ENCODE measurements around the gene XYLT1. TPM values are rescaled to one million over a fixed set of nuclear protein-coding genes. Genes with fewer than 3 reads are reported as not detected.

The XYLT1 gene
- total and polyA plus RNA-seq, 9 of the 15 experiments (the other 6 are each of a cell fraction or from before 2014, with no cell fraction given) = 0.03 to 0.09 (median 0.08) TPM; not detected in 6

DNA sequence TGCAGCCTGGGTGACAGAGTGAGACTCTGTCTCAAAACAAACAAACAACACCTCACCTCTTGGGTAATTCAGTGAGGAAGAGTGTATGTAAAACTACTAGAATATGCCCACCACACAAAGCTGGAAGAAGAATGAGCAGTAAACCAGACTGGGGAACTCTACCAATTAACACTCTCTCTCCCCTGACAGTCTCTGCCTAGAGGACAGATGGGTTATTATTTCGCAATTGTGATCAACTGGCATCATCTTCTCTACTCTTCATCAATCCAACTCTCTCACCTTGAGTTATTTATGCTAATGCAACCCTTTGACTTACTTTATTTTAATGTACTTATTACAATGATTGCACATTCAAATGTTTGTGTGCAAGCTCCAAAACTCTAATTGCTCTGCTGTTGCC, 205.6 kb downstream of the XYLT1 start:
- ChIA-PET POLR2A (interaction anchor here (0.8 kb wide), 1 partner anchor 10 kb away, joined by 3 read pairs; no protein-coding TSS in a partner anchor), CTCF (ENCODE audit: low intra/inter-chr PET ratio) (no interaction called here)
- H3K9ac ChIP-seq (ENCODE audit: insufficient read depth in 1 of 2, low read depth in 2 of 2, low read length in 2 of 2) = no peak overlapping the region

DNA sequence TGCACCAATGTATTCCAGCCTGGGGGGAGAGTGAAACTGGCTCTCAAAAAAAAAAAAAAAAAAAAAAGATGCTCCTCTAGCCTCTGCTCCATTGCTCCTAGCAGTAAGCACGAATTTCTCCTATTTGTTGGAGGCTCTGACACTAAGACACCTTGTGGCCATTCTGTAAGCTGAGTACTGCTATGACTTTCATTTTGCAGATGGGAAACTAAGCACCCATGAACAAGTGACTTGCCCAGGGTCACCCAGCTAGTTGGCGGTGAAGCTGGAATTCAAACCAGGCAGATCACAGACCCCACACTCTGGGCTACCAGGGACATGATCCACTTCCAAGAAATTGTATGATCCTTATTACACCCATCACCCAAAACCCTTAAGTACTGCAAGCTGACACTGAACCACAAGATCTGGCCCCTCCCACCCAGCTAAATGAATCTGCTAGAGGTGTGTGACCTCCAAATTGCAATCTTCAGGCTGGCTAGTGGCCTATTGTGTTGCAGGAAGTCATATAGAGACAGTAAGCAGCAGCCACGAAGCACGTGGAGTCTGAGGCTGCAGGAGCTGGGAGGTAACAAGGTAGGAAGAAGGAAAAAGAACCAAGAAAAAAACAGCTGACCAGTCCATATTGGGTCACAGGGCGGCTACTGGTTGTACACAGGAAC, 209.4 kb downstream of the XYLT1 start:
- no peak overlapping the region for H3K4me2 ChIP-seq (ENCODE audit: insufficient read depth, low read length)

More for the DNA sequence above, 205.6 kb downstream of the XYLT1 start:
- H3K4me1 ChIP-seq (replicated peaks in 1 of 2; ENCODE audit: control insufficient read depth in 2 of 2, insufficient read depth in 2 of 2, low read length in 2 of 2) = no peaks in the 10 kb centered on the region
- TF ChIP-seq CEBPB (tag; IDR thresholded peaks at IDR 0.05) (peak; percentile 21; the same call in 1 of the 2 replicates), MECOM (CRISPR knock-in tag; IDR thresholded peaks at IDR 0.05) (no peak)
- FAIRE-seq (no peak), ATAC-seq (no peak), DNase-seq (ENCODE audit: extremely low read depth in 1 of 4, low spot score in 3 of 4) (no peak)
- H3K9me3 ChIP-seq (replicated peaks; ENCODE audit: control insufficient read depth, insufficient read depth, low read depth, low read length) = no peaks in the 10 kb centered on the region
- no peak overlapping the region for H2AFZ ChIP-seq (ENCODE audit: low read depth, low read length)
- in situ Hi-C loops (cut with MboI) (no loop called here), intact Hi-C loops (cut with micrococcal nuclease) (no loop called here)
- H3K4me2 ChIP-seq (ENCODE audit: insufficient read depth, low read length) = no peak overlapping the region
- BruUV-seq (replicated peaks) = no TSS peak
- H3K27ac ChIP-seq (ENCODE audit: extremely low read depth, low read depth, low read length) = no peak overlapping the region
- H4K20me1 ChIP-seq (replicated peaks; ENCODE audit: control insufficient read depth, insufficient read depth, low read length) = no peaks in the 10 kb centered on the region; the same call in 1 of the 2 replicates
- H3K36me3 ChIP-seq (ENCODE audit: control insufficient read depth, insufficient read depth, low read length) = no peaks in the 10 kb centered on the region
- H3K27me3 ChIP-seq (ENCODE audit: control insufficient read depth in 2 of 2, insufficient read depth in 2 of 2, low read length in 2 of 2) = peaks cover 13 to 43% of the 10 kb centered on the region in 2 experiments; a peak in 4 of 5 replicates
- 0% methylated on average over 1 of the region's 1 CpG for WGBS (ENCODE audit: insufficient coverage, low coverage, missing lambda C conversion rate)
- no peaks in the 10 kb centered on the region for H3K79me2 ChIP-seq (ENCODE audit: control insufficient read depth, insufficient read depth, low read length)
- no peaks in the 10 kb centered on the region for H3K9me1 ChIP-seq (ENCODE audit: control insufficient read depth, insufficient read depth, low read length)
- H3K4me3 ChIP-seq = no peak overlapping the region

More for the DNA sequence above, 209.4 kb downstream of the XYLT1 start:
- H3K4me1 ChIP-seq (replicated peaks in 1 of 2; ENCODE audit: control insufficient read depth in 2 of 2, insufficient read depth in 2 of 2, low read length in 2 of 2) = no peaks in the 10 kb centered on the region
- H3K9ac ChIP-seq (ENCODE audit: insufficient read depth in 1 of 2, low read depth in 2 of 2, low read length in 2 of 2) = no peak overlapping the region
- ChIA-PET CTCF (ENCODE audit: low intra/inter-chr PET ratio) (no interaction called here), POLR2A (interaction anchor here (1.2 kb wide), 1 partner anchor 9 kb away, joined by 3 read pairs; no protein-coding TSS in a partner anchor)
- no peaks in the 10 kb centered on the region for H4K20me1 ChIP-seq (replicated peaks; ENCODE audit: control insufficient read depth, insufficient read depth, low read length)
- H3K27me3 ChIP-seq (ENCODE audit: control insufficient read depth in 2 of 2, insufficient read depth in 2 of 2, low read length in 2 of 2) = peaks cover 21 to 49% of the 10 kb centered on the region in 2 experiments; a peak in 4 of 5 replicates
- BruUV-seq (replicated peaks) = no TSS peak
- WGBS (ENCODE audit: insufficient coverage, low coverage, missing lambda C conversion rate) = 0% methylated on average over 5 of the region's 5 CpGs
- no peak for DNase-seq (ENCODE audit: extremely low read depth in 1 of 4, low spot score in 3 of 4)
- ATAC-seq = no peak
- no peak overlapping the region for H3K27ac ChIP-seq (ENCODE audit: extremely low read depth, low read depth, low read length)
- no peak overlapping the region for H2AFZ ChIP-seq (ENCODE audit: low read depth, low read length)
- no peak overlapping the region for H3K4me3 ChIP-seq
- no peaks in the 10 kb centered on the region for H3K79me2 ChIP-seq (ENCODE audit: control insufficient read depth, insufficient read depth, low read length)
- TF ChIP-seq ZBTB7A (IDR thresholded peaks at IDR 0.05; ENCODE audit: borderline replicate concordance, control insufficient read depth, low read depth, low read length) (no peak), SAFB (IDR thresholded peaks at IDR 0.05; ENCODE audit: borderline replicate concordance, low read depth, low read length) (no peak), TCF7L2 (IDR thresholded peaks at IDR 0.05; ENCODE audit: low read depth, low read length) (no peak)
- TF ChIP-seq, protein P1, sequence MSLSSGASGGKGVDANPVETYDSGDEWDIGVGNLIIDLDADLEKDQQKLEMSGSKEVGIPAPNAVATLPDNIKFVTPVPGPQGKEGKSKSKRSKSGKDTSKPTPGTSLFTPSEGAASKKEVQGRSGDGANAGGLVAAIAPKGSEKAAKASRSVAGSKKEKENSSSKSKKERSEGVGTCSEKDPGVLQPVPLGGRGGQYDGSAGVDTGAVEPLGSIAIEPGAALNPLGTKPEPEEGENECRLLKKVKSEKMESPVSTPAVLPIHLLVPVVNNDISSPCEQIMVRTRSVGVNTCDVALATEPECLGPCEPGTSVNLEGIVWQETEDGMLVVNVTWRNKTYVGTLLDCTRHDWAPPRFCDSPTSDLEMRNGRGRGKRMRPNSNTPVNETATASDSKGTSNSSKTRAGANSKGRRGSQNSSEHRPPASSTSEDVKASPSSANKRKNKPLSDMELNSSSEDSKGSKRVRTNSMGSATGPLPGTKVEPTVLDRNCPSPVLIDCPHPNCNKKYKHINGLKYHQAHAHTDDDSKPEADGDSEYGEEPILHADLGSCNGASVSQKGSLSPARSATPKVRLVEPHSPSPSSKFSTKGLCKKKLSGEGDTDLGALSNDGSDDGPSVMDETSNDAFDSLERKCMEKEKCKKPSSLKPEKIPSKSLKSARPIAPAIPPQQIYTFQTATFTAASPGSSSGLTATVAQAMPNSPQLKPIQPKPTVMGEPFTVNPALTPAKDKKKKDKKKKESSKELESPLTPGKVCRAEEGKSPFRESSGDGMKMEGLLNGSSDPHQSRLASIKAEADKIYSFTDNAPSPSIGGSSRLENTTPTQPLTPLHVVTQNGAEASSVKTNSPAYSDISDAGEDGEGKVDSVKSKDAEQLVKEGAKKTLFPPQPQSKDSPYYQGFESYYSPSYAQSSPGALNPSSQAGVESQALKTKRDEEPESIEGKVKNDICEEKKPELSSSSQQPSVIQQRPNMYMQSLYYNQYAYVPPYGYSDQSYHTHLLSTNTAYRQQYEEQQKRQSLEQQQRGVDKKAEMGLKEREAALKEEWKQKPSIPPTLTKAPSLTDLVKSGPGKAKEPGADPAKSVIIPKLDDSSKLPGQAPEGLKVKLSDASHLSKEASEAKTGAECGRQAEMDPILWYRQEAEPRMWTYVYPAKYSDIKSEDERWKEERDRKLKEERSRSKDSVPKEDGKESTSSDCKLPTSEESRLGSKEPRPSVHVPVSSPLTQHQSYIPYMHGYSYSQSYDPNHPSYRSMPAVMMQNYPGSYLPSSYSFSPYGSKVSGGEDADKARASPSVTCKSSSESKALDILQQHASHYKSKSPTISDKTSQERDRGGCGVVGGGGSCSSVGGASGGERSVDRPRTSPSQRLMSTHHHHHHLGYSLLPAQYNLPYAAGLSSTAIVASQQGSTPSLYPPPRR (CRISPR knock-in tag; IDR thresholded peaks at IDR 0.05; ENCODE audit: borderline replicate concordance) = no peak
- H3K9me3 ChIP-seq (replicated peaks; ENCODE audit: control insufficient read depth, insufficient read depth, low read depth, low read length) = no peaks in the 10 kb centered on the region
- FAIRE-seq = no peak
- intact Hi-C loops (cut with micrococcal nuclease) = no loop called here
- no peaks in the 10 kb centered on the region for H3K36me3 ChIP-seq (ENCODE audit: control insufficient read depth, insufficient read depth, low read length)
- in situ Hi-C loops (cut with MboI) = no loop called here
- H3K9me1 ChIP-seq (ENCODE audit: control insufficient read depth, insufficient read depth, low read length) = no peaks in the 10 kb centered on the region

Data from K562 (cell line).